Measurements from ENCODE around the gene CNTN1.

The CNTN1 gene

GRCh38 chr12:40691913-40692764, at the start of gene CNTN1:
TSS of gene CNTN1 (plus strand) at chr12:40692439.
- ATAC-seq (no peak), DNase-seq (no peak)
- Mint-ChIP-seq H3K36me3 (ENCODE audit: low read depth) (no peaks in the 10 kb centered on the region), H3K27ac (no peak within 1 kb of the TSS), H3K4me1 (no peaks in the 10 kb centered on the region), H3K27me3 (peaks cover 24% of the 10 kb centered on the region), H3K9me3 (no peaks in the 10 kb centered on the region), H3K4me3 (no peak within 1 kb of the TSS)

- H3K4me3 Mint-ChIP-seq, result no peak overlapping the region
- H3K9me3 Mint-ChIP-seq, result peaks cover 15% of the 10 kb centered on the region
- no peaks in the 10 kb centered on the region for H3K36me3 Mint-ChIP-seq (ENCODE audit: low read depth)
- H3K4me1 Mint-ChIP-seq, result no peaks in the 10 kb centered on the region
- DNase-seq, result no peak
- H3K27ac Mint-ChIP-seq, result no peak overlapping the region
- no peaks in the 10 kb centered on the region for H3K27me3 Mint-ChIP-seq
- no peak for ATAC-seq
Measured at GRCh38 chr12:40643506-40643905, 48.7 kb upstream of the CNTN1 start.

- Mint-ChIP-seq H3K9me3 (peaks cover 15% of the 10 kb centered on the region), H3K27ac (no peak overlapping the region), H3K4me1 (no peaks in the 10 kb centered on the region), H3K27me3 (no peaks in the 10 kb centered on the region), H3K36me3 (ENCODE audit: low read depth) (no peaks in the 10 kb centered on the region), H3K4me3 (no peak overlapping the region)
- ATAC-seq (no peak), DNase-seq (no peak)
Measured at GRCh38 chr12:40643976-40644375, 48.3 kb upstream of the CNTN1 start.

GRCh38 chr12:40644708-40645107, 47.5 kb upstream of the CNTN1 start:
- ATAC-seq, result no peak
- Mint-ChIP-seq H3K4me3 (no peak overlapping the region), H3K4me1 (no peaks in the 10 kb centered on the region), H3K27ac (no peak overlapping the region), H3K36me3 (ENCODE audit: low read depth) (no peaks in the 10 kb centered on the region), H3K27me3 (no peaks in the 10 kb centered on the region), H3K9me3 (peaks cover 12% of the 10 kb centered on the region)
- DNase-seq, result no peak

GRCh38 chr12:40645361-40645760, 46.9 kb upstream of the CNTN1 start:
- Mint-ChIP-seq H3K9me3 (peaks cover 11% of the 10 kb centered on the region), H3K4me1 (no peaks in the 10 kb centered on the region), H3K27ac (no peak overlapping the region), H3K27me3 (no peaks in the 10 kb centered on the region), H3K36me3 (ENCODE audit: low read depth) (no peaks in the 10 kb centered on the region), H3K4me3 (no peak overlapping the region)
- ATAC-seq (no peak), DNase-seq (no peak)

GRCh38 chr12:40646456-40646855, 45.8 kb upstream of the CNTN1 start:
- no peak overlapping the region for H3K27ac Mint-ChIP-seq
- no peak overlapping the region for H3K4me3 Mint-ChIP-seq
- no peaks in the 10 kb centered on the region for H3K4me1 Mint-ChIP-seq
- DNase-seq (no peak), ATAC-seq (no peak)
- H3K27me3 Mint-ChIP-seq, result no peaks in the 10 kb centered on the region
- H3K9me3 Mint-ChIP-seq, result peaks cover 8% of the 10 kb centered on the region
- no peaks in the 10 kb centered on the region for H3K36me3 Mint-ChIP-seq (ENCODE audit: low read depth)

GRCh38 chr12:40646911-40647310, 45.3 kb upstream of the CNTN1 start:
- no peaks in the 10 kb centered on the region for H3K27me3 Mint-ChIP-seq
- ATAC-seq, result no peak
- H3K27ac Mint-ChIP-seq, result no peak overlapping the region
- peaks cover 8% of the 10 kb centered on the region for H3K9me3 Mint-ChIP-seq
- H3K4me1 Mint-ChIP-seq, result no peaks in the 10 kb centered on the region
- no peak overlapping the region for H3K4me3 Mint-ChIP-seq
- no peak for DNase-seq
- H3K36me3 Mint-ChIP-seq (ENCODE audit: low read depth), result no peaks in the 10 kb centered on the region

GRCh38 chr12:40647651-40648050, 44.6 kb upstream of the CNTN1 start:
- Mint-ChIP-seq H3K9me3 (peaks cover 8% of the 10 kb centered on the region), H3K27me3 (no peaks in the 10 kb centered on the region), H3K27ac (no peak overlapping the region), H3K4me1 (no peaks in the 10 kb centered on the region), H3K4me3 (no peak overlapping the region), H3K36me3 (ENCODE audit: low read depth) (no peaks in the 10 kb centered on the region)
- DNase-seq (no peak), ATAC-seq (no peak)

- Mint-ChIP-seq H3K27ac (no peak overlapping the region), H3K36me3 (ENCODE audit: low read depth) (no peaks in the 10 kb centered on the region), H3K9me3 (peaks cover 4% of the 10 kb centered on the region), H3K4me3 (no peak overlapping the region), H3K4me1 (no peaks in the 10 kb centered on the region), H3K27me3 (no peaks in the 10 kb centered on the region)
- DNase-seq, result no peak
- ATAC-seq, result no peak
Measured at GRCh38 chr12:40648519-40648918, 43.7 kb upstream of the CNTN1 start.

GRCh38 chr12:40650038-40650704, 42.1 kb upstream of the CNTN1 start:
- H3K4me3 Mint-ChIP-seq, result no peak overlapping the region
- ATAC-seq (no peak), DNase-seq (no peak)
- H3K4me1 Mint-ChIP-seq, result no peaks in the 10 kb centered on the region
- no peak overlapping the region for H3K27ac Mint-ChIP-seq
- H3K27me3 Mint-ChIP-seq, result no peaks in the 10 kb centered on the region
- no peaks in the 10 kb centered on the region for H3K36me3 Mint-ChIP-seq (ENCODE audit: low read depth)
- peaks cover 4% of the 10 kb centered on the region for H3K9me3 Mint-ChIP-seq

GRCh38 chr12:40655451-40655850, 36.8 kb upstream of the CNTN1 start:
- H3K4me3 Mint-ChIP-seq, result no peak overlapping the region
- peaks cover 9% of the 10 kb centered on the region for H3K9me3 Mint-ChIP-seq
- ATAC-seq (no peak), DNase-seq (no peak)
- H3K27me3 Mint-ChIP-seq, result no peaks in the 10 kb centered on the region
- no peaks in the 10 kb centered on the region for H3K4me1 Mint-ChIP-seq
- no peak overlapping the region for H3K27ac Mint-ChIP-seq
- H3K36me3 Mint-ChIP-seq (ENCODE audit: low read depth), result no peaks in the 10 kb centered on the region

- no peak for ATAC-seq
- Mint-ChIP-seq H3K4me3 (no peak overlapping the region), H3K36me3 (ENCODE audit: low read depth) (no peaks in the 10 kb centered on the region), H3K27ac (no peak overlapping the region), H3K27me3 (no peaks in the 10 kb centered on the region), H3K4me1 (no peaks in the 10 kb centered on the region), H3K9me3 (peaks cover 10% of the 10 kb centered on the region)
- no peak for DNase-seq
Measured at GRCh38 chr12:40662366-40662765, 29.9 kb upstream of the CNTN1 start.

- Mint-ChIP-seq H3K27ac (no peak overlapping the region), H3K27me3 (no peaks in the 10 kb centered on the region), H3K4me3 (no peak overlapping the region), H3K4me1 (no peaks in the 10 kb centered on the region), H3K9me3 (peaks cover 10% of the 10 kb centered on the region), H3K36me3 (ENCODE audit: low read depth) (no peaks in the 10 kb centered on the region)
- no peak for ATAC-seq
- no peak for DNase-seq
Measured at GRCh38 chr12:40663781-40664180, 28.5 kb upstream of the CNTN1 start.

- H3K27ac Mint-ChIP-seq, result no peak overlapping the region
- no peaks in the 10 kb centered on the region for H3K36me3 Mint-ChIP-seq (ENCODE audit: low read depth)
- H3K4me3 Mint-ChIP-seq, result no peak overlapping the region
- DNase-seq, result no peak
- H3K9me3 Mint-ChIP-seq, result no peaks in the 10 kb centered on the region
- no peak for ATAC-seq
- H3K4me1 Mint-ChIP-seq, result no peaks in the 10 kb centered on the region
- H3K27me3 Mint-ChIP-seq, result no peaks in the 10 kb centered on the region
Measured at GRCh38 chr12:40668099-40668529, 24.1 kb upstream of the CNTN1 start.

GRCh38 chr12:40672741-40673271, 19.4 kb upstream of the CNTN1 start:
- Mint-ChIP-seq H3K27ac (no peak overlapping the region), H3K4me3 (no peak overlapping the region), H3K9me3 (peaks cover 8% of the 10 kb centered on the region), H3K4me1 (no peaks in the 10 kb centered on the region), H3K36me3 (ENCODE audit: low read depth) (no peaks in the 10 kb centered on the region), H3K27me3 (no peaks in the 10 kb centered on the region)
- DNase-seq (no peak), ATAC-seq (no peak)

All from activated naive CD8-positive, alpha-beta T cell treated with anti-CD3 and anti-CD28 coated beads, Interleukin-2, amount 50 U/mL, for 24 hours (primary cell).